MM.1S (cell line): ENCODE data around the gene CD248.

ENCODE experiments used
- DNase-seq: peaks from one replicate; pipeline ENCODE4 v3.0.0-alpha.2; 2015
- H2AFZ ChIP-seq: fragments of 300-600 bp; sonication (generic); 2 replicates; pipeline ENCODE4 v1.6.0; 2016; ENCODE audit warnings: antibody characterized with exemption, low read length
- H3F3A ChIP-seq: fragments of 300-600 bp; sonication (generic); 2 replicates; pipeline ENCODE4 v1.6.1; 2016; ENCODE audit warnings: mild to moderate bottlenecking, antibody characterized with exemption, low read length, moderate library complexity, mixed read lengths; ENCODE audit not compliant: insufficient read depth
- H3K27ac ChIP-seq: fragments of 300-600 bp; sonication (generic); 2 replicates; pipeline ENCODE4 v1.5.1; 2016; ENCODE audit warnings: mild to moderate bottlenecking, low read length
- H3K27me3 ChIP-seq: fragments of 300-600 bp; sonication (generic); replicated peaks from 2 replicates; pipeline ENCODE4 v1.6.0; 2016; ENCODE audit warnings: low read length; ENCODE audit not compliant: insufficient read depth
- H3K36me3 ChIP-seq: fragments of 300-600 bp; sonication (generic); replicated peaks from 2 replicates; pipeline ENCODE4 v1.6.1; 2016; ENCODE audit warnings: mild to moderate bottlenecking, low read length, mixed read lengths; ENCODE audit not compliant: insufficient read depth
- H3K4me1 ChIP-seq: fragments of 300-600 bp; sonication (generic); 2 replicates; pipeline ENCODE4 v1.6.1; 2016; ENCODE audit warnings: low read length, mixed read lengths
- H3K4me2 ChIP-seq: fragments of 300-600 bp; sonication (generic); 2 replicates; pipeline ENCODE4 v1.6.0; 2016; ENCODE audit warnings: low read depth, low read length
- H3K4me3 ChIP-seq: fragments of 300-600 bp; sonication (generic); 2 replicates; pipeline ENCODE4 v1.5.1; 2016; ENCODE audit warnings: low read length, mixed read lengths
- H3K79me2 ChIP-seq: fragments of 300-600 bp; sonication (generic); 2 replicates; pipeline ENCODE4 v1.6.1; 2016; ENCODE audit warnings: mixed run types, low read length, mixed read lengths
- H3K9ac ChIP-seq: fragments of 300-600 bp; sonication (generic); 2 replicates; pipeline ENCODE4 v1.6.1; 2016; ENCODE audit warnings: low read length, mixed read lengths
- H3K9me2 ChIP-seq: fragments of 300-600 bp; sonication (generic); replicated peaks from 2 replicates; pipeline ENCODE4 v1.6.1; 2016; ENCODE audit warnings: mild to moderate bottlenecking, low read length, mixed read lengths; ENCODE audit not compliant: insufficient read depth
- H3K9me3 ChIP-seq: fragments of 300-600 bp; sonication (generic); replicated peaks from 2 replicates; pipeline ENCODE4 v1.6.1; 2016; ENCODE audit warnings: mild to moderate bottlenecking, low read length, mixed read lengths; ENCODE audit not compliant: insufficient read depth
- H4K20me1 ChIP-seq: fragments of 300-600 bp; sonication (generic); 2 replicates; pipeline ENCODE4 v1.6.1; 2016; ENCODE audit warnings: mild to moderate bottlenecking, low read length, moderate library complexity, mixed read lengths; ENCODE audit not compliant: insufficient read depth
- CTCF ChIP-seq: fragments of 300-600 bp; sonication (generic); IDR thresholded peaks from 2 replicates; pipeline ENCODE4 v1.5.1; 2016; ENCODE audit warnings: antibody characterized with exemption, low read length, mixed read lengths
- EZH2 ChIP-seq: fragments of 300-600 bp; sonication (generic); optimal IDR thresholded peaks from 2 replicates; pipeline ENCODE3; 2017; ENCODE audit warnings: low read depth, mild to moderate bottlenecking, antibody characterized with exemption, low read length, mixed read lengths
- EZH2phosphoT487 ChIP-seq: fragments of 300-600 bp; sonication (generic); IDR thresholded peaks from 2 replicates; pipeline ENCODE4 v1.6.1; 2018; ENCODE audit warnings: antibody characterized with exemption, low read length

Gene CD248

GRCh38 chr11:66290330-66290621 lies 26.6 kb downstream of the CD248 start:
- Histone ChIP-seq H3F3A (peaks cover 7% of the 10 kb centered on the region), H3K27ac (no peak overlapping the region), H3K27me3 (peaks cover 35% of the 10 kb centered on the region), H3K36me3 (no peaks in the 10 kb centered on the region), H3K79me2 (peaks cover 13% of the 10 kb centered on the region), H4K20me1 (no peaks in the 10 kb centered on the region), H3K9me2 (no peaks in the 10 kb centered on the region), H2AFZ (no peak overlapping the region), H3K4me1 (peaks cover 15% of the 10 kb centered on the region), H3K4me2 (peak overlapping the region; percentile 94), H3K9ac (no peak overlapping the region), H3K9me3 (no peaks in the 10 kb centered on the region), H3K4me3 (no peak overlapping the region)
- TF ChIP-seq CTCF (no peak), EZH2phosphoT487 (no peak), EZH2 (no peak)
- no peak for DNase-seq

- Histone ChIP-seq H3F3A (peaks cover 7% of the 10 kb centered on the region), H3K27me3 (peaks cover 35% of the 10 kb centered on the region), H3K36me3 (no peaks in the 10 kb centered on the region), H3K4me2 (peak overlapping the region; percentile 94), H4K20me1 (no peaks in the 10 kb centered on the region), H3K27ac (peak overlapping the region; percentile 65; the same call in 1 of the 2 replicates), H3K9me2 (no peaks in the 10 kb centered on the region), H3K9ac (peak overlapping the region; percentile 39; the same call in 1 of the 2 replicates), H3K4me3 (peak overlapping the region; percentile 71), H3K4me1 (peaks cover 15% of the 10 kb centered on the region), H3K79me2 (peaks cover 13% of the 10 kb centered on the region), H2AFZ (peak overlapping the region; percentile 65), H3K9me3 (no peaks in the 10 kb centered on the region)
- peak; percentile 71 for DNase-seq
- TF ChIP-seq CTCF (no peak), EZH2phosphoT487 (no peak), EZH2 (no peak)
These were observed 27.1 kb downstream of the CD248 start for GRCh38 chr11:66289548-66290329.

- peaks cover 33% of the 10 kb centered on the region for H3K27me3 ChIP-seq
- H3K36me3 ChIP-seq = no peaks in the 10 kb centered on the region
- H3F3A ChIP-seq = peaks cover 7% of the 10 kb centered on the region
- peaks cover 15% of the 10 kb centered on the region for H3K4me1 ChIP-seq
- H2AFZ ChIP-seq = peak within 1 kb of the TSS; percentile 65
- H3K9me2 ChIP-seq = no peaks in the 10 kb centered on the region
- peak within 1 kb of the TSS; percentile 94 for H3K4me2 ChIP-seq
- H3K27ac ChIP-seq = peak within 1 kb of the TSS; percentile 65; the same call in 1 of the 2 replicates
- TF ChIP-seq EZH2 (no peak), EZH2phosphoT487 (no peak), CTCF (no peak)
- H4K20me1 ChIP-seq = no peaks in the 10 kb centered on the region
- H3K9me3 ChIP-seq = no peaks in the 10 kb centered on the region
- H3K79me2 ChIP-seq = peaks cover 13% of the 10 kb centered on the region
- peak within 1 kb of the TSS; percentile 91 for H3K9ac ChIP-seq
- peak; percentile 99 for DNase-seq
- H3K4me3 ChIP-seq = peak within 1 kb of the TSS; percentile 77
These were observed 27.9 kb downstream of the CD248 start, which contains the start of gene YIF1A for GRCh38 chr11:66288671-66289547. Gene YIF1A, minus strand, starts transcription at chr11:66289143. Its CDS starts 158 bp downstream, at chr11:66288985.
